K562 (cell line): ENCODE measurements around the gene DLL4. TPM values are rescaled to one million over a fixed set of nuclear protein-coding genes. Genes with fewer than 3 reads are reported as not detected.

ENCODE experiments used
- ARNT ChIP-seq, 2 experiments: fragments of 450-650 bp; IDR thresholded peaks; 2 replicates each; pipeline ENCODE4 v1.6.1; 2016; ENCODE audit warnings: mild to moderate bottlenecking in 1 of 2
- KLF16 ChIP-seq: IDR thresholded peaks from 2 replicates; pipeline ENCODE4 v1.6.1; 2016; ENCODE audit warnings: antibody characterized with exemption
- NFYB ChIP-seq: IDR thresholded peaks from 2 replicates; pipeline ENCODE4 v1.6.1; 2011; ENCODE audit warnings: mild to moderate bottlenecking, moderate library complexity; ENCODE audit not compliant: insufficient read length; ENCODE audit errors: extremely low read depth
- NR1H2 ChIP-seq: sonication (generic); formaldehyde crosslinking; IDR thresholded peaks from 2 replicates; pipeline ENCODE4 v1.4.0; 2020; ENCODE audit warnings: mild to moderate bottlenecking, missing genetic modification reagents
- PRPF4 ChIP-seq: fragments of 200-400 bp; formaldehyde crosslinking; IDR thresholded peaks from one replicate; pipeline ENCODE4 v1.6.1; 2017; ENCODE audit warnings: low read length, low read depth, mild to moderate bottlenecking; ENCODE audit not compliant: insufficient read depth, poor library complexity, severe bottlenecking
- RBM25 ChIP-seq: fragments of 200-400 bp; formaldehyde crosslinking; IDR thresholded peaks from 2 replicates; pipeline ENCODE4 v1.6.1; 2018; ENCODE audit warnings: low read length, low read depth, moderate library complexity; ENCODE audit not compliant: severe bottlenecking
- RHOXF2B ChIP-seq: fragments of 250-450 bp; sonication (Bioruptor Pico); conservative IDR thresholded peaks from 2 replicates; pipeline ENCODE4 v1.5.1; 2021
- STAT6 ChIP-seq: sonication (generic); formaldehyde crosslinking; IDR thresholded peaks from 2 replicates; pipeline ENCODE4 v1.8.1; 2023; ENCODE audit warnings: mild to moderate bottlenecking, missing genetic modification reagents
- ZNF644 ChIP-seq: fragments of 200-800 bp; sonication (Bioruptor generic); IDR thresholded peaks from 2 replicates; pipeline ENCODE4 v1.6.1; 2016; ENCODE audit warnings: low read depth, missing genetic modification characterization, missing compliant biosample characterization
- ZNF780A ChIP-seq: fragments of 250-450 bp; sonication (Bioruptor Pico); IDR thresholded peaks from 2 replicates; pipeline ENCODE4 v1.5.0; 2021; ENCODE audit warnings: mild to moderate bottlenecking
- polyA plus RNA-seq, 8 experiments: library from polyadenylated mRNA; depleted of rRNA in 4 of 8; stranded (reverse) in 5 of 8; unstranded in 3 of 8; fragments of >200 nt; fragmentation: Nextera tagmentation in 2 of 8; fragmentation: Illumina TruSeq in 1 of 8; extraction: Ambion mirVana in 2 of 8; extraction: Trizol in 1 of 8; gene quantifications; 2 replicates each; pipeline versions ENCODE4 v1.2.1 to v1.2.3, GENCODE V29; 2011 to 2014; ENCODE audit warnings: inconsistent platforms in 1 of 8, missing spikeins in 1 of 8
- total RNA-seq, 7 experiments: library from RNA; depleted of rRNA in 6 of 7; stranded (reverse); fragments of >200 nt in 6 of 7; fragmentation: Illumina TruSeq in 2 of 7; extraction: Trizol in 2 of 7; gene quantifications; 2 replicates each; pipeline versions ENCODE4 v1.2.1 to v1.2.3, GENCODE V29; 2011 to 2021; ENCODE audit warnings: low replicate concordance in 1 of 7
- TF ChIP-seq, protein P1 (sequence below): sonication (generic); formaldehyde crosslinking; IDR thresholded peaks from 2 replicates; pipeline ENCODE4 v1.8.0; 2022; ENCODE audit warnings: mild to moderate bottlenecking, missing genetic modification reagents

DLL4 gene
- total and polyA plus RNA-seq, 9 of the 15 experiments (the other 6 are each of a cell fraction or from before 2014, with no cell fraction given), result 0.04 to 1.1 (median 0.41) TPM; not detected in 1

GRCh38 chr15:40889112-40889511 is 40.0 kb upstream of the DLL4 start (continued):
- no peak for TF ChIP-seq NR1H2 (CRISPR knock-in tag)
- TF ChIP-seq ARNT (IDR thresholded peaks at IDR 0.05), result no peak
- no peak for TF ChIP-seq ZNF644 (tag)
- TF ChIP-seq, protein P1, sequence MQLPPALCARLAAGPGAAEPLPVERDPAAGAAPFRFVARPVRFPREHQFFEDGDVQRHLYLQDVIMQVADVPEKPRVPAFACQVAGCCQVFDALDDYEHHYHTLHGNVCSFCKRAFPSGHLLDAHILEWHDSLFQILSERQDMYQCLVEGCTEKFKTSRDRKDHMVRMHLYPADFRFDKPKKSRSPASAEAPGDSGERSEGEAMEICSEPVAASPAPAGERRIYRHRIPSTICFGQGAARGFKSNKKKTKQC, result no peak
- TF ChIP-seq RBM25, result no peak
- no peak for TF ChIP-seq NFYB
- TF ChIP-seq KLF16, result no peak
- TF ChIP-seq RHOXF2B (CRISPR knock-in tag), result no peak
- TF ChIP-seq STAT6, result no peak
- TF ChIP-seq ZNF780A (CRISPR knock-in tag), result no peak
- TF ChIP-seq PRPF4, result no peak
